G401.6 (cell line): ENCODE results near the gene ITSN1.

ENCODE experiments used
- FAIRE-seq: peaks from 2 replicates; lab custom pipeline; 2012; peaks lifted over from hg19 to GRCh38; lab: Jason Lieb, UNC

Gene ITSN1

DNA sequence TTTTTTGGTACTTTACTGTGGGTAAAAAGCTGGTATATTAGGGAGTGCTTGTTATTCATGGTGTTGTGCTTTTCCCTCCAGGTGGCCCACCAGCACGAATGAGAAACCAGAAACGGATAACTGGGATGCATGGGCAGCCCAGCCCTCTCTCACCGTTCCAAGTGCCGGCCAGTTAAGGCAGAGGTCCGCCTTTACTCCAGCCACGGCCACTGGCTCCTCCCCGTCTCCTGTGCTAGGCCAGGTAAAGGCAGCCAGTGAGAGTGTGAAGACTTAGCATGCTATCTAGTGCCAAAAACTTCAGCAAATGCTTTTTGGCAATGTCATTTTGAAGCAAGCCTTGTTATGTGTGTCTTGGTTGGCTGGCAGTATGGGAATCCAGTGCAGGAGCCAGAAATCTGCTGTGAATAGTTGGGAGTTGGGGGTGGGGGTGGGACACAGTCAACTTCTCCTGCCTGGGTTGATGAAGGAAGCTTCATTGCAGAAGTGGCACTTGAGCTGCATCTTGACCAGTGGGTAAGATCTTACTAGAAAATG is 171.6 kb downstream of the ITSN1 start:
- no peak for FAIRE-seq

GRCh38 chr21:33815143-33815707 is 172.9 kb downstream of the ITSN1 start:
- no peak for FAIRE-seq

DNA sequence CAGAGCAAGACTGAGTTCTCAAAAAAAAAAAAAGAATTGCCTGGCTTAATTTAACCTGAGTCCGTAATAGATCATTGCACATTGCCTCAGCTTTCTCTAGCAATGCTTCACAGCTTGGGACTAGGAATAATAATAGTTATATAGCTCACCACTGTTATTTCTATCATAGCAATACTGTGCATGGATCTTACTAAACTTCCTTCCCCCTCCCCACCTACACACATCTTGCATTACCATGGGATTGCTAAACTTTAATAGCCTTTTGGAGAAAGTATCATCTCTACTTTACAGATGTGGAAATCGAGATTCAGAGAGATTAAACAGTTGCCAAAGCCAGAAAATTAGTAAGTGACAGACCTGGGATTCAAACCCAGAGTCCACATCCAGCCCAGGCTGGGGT is 173.9 kb downstream of the ITSN1 start:
- no peak for FAIRE-seq

GRCh38 chr21:33817138-33817537 is 174.8 kb downstream of the ITSN1 start:
- no peak for FAIRE-seq

DNA sequence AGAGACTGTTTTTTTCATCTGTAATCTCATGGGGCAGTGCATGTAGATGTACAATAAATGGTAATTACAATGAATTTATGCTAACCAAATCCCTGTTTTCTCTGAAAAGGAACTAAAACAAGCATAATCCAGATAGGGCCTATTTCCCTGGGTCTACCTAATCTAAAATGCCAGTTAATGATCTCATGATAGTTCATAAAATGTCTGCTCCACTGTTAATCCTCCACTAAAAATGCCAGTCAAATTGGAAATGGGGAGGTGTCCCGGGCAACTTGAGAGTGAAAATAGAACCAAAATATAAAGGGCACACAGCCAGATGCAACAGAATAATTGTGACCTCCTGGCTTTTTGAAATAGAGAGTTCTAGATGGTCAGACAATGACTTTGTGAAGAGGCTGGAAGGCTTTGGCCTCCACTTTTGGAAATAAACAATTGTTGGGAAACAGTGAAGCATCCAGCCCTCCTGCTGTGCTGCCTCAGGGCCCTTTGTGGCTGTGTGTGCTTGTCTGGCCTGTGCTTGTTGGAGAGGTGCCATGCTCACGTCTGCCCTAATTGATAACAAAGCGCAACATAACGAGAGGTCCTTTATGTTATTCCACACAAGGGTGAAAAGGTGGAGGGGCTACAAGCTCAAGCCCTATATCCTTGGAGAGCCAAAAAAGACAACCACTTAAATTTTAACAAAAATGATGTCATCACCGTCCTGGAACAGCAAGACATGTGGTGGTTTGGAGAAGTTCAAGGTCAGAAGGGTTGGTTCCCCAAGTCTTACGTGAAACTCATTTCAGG is 175.6 kb downstream of the ITSN1 start:
- FAIRE-seq: no peak

DNA sequence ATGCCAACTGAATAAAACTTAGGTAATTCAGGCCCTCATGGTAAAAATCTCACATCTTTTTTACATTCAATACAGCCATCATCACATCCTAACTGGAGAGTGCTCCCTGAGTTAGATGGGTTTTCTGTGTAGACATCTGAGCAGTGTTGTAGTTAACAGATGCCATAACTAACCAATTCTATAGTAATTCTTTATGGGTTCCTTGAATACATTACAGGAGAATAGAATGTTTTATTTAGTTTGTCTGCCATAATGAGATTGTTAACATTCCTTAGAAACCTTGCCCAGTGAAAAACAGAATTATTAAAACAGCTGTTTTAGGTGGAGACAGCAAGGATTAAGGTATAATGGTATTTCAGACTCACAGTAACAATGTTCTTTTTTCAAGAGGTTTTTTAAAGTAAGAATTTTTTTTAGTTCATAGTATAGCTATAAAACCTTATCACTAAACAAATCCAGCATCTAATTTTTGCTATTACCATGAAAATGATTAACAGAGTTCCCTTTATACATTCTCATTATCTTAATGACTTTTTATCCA is 178.0 kb downstream of the ITSN1 start:
- FAIRE-seq: no peak

DNA sequence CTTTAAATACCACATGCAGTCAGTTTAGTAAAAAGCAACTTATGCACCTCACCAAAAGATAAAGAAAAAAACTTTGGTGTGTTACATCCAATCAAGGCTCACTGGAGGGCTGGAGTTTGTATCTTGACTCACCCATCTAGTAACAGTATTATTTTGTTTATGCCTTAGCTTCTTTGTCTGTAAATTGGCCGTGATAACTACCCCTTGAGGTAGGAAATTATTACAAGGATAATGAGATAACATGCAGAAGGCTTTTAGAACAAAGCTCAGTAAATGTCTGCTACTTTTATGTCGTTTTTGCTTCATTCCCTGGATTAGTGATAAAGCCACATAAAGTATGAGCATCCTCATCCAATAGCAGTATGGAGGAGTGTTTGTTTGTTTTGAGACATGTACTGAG is 178.5 kb downstream of the ITSN1 start:
- FAIRE-seq: no peak

DNA sequence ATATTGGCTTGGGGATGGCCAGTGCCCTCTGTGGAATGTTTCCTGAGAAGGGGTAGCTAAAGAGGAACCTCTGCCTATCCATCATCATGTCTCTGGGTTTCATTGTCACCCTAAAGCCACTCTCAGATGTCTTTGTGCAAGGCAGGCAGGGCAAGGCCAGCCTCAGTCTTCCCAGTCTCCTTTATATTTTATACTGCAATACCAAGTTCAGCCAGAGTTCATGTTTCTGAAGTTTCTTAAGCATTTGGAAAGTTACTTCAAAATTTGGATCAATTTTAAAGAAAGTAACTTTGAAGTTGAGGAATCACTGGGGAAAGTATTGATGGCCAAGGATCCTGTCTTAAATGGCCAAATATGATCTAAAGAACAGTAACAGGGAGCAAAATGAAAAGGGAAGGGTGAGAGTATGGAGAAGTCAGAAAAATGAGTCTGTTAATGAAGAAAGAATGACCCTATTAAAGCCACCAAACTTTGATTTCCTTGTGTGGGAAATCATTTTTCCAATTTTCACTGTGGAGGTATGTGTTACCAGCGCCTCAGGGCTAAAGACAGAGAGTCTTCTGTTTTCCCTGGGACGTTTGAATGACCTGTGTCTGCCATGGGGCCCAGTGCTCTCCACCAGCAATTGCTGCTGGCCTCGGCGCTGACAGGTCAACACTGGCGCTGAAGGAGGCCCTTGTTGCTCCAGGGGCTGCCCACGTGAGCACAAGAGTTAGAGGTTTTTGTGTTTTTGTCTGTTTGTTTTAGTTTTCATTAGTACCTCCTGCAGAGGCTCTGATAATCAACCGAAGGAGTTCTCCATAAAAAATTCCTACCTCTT is 179.4 kb downstream of the ITSN1 start:
- FAIRE-seq: no peak

DNA sequence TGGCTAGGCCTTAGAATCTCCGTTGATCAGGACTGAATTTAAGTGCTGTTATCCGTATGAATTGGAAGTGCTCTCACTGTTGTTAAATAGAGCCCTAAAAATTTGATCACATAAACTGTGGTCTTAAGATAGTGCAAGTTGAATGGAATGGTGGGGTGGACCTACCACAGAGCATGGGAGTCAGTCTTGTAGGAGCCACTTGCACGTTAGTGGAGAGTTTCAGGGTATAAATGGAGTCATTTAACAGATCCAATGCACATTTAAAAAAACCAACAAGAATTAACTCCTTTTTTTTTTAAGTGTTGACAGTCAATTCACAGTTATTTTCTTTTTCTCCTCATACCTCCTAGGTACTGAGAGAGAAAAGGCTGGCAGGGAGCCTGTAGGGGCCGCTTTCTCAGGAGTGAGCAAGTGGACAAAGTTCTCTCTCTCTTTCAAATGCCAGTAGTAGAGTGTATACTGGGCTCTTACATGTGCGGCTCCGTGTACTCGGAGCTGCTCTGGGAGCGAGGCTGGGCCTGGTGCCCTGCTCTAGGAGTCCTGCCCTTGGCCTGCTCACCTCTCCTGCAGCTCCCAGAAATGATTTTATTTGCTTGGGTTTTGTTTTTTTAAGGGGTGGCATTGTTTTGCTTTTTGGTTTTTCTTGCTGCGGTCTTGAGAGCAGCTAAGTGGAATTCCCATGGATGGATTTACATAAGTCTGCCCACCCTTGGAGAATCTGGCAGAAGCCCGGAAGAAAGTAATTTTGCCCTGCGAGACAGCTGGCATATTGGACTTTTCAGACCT is 182.0 kb downstream of the ITSN1 start:
- FAIRE-seq: no peak

GRCh38 chr21:33825419-33825818 is 183.1 kb downstream of the ITSN1 start:
- FAIRE-seq: no peak

DNA sequence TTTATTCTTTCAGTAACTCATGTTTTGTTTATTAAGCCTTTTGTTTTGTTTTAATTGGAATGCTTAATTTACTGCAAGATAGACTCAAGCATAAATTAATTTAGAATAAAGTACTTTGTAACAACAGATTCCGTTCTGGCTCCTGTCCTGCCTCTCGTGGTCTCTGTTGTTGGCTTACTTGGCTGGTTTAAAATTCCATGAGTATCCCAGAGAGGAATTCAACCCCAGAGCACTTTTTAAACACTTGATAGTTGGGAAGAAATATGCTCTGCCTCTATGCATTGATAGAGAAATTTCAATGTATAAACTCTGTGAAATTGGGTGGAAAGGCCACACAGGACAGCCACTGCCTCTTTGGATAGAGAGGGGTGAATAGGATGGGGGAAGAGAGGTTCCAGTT is 183.6 kb downstream of the ITSN1 start:
- FAIRE-seq: no peak

GRCh38 chr21:33828083-33828482 is 185.8 kb downstream of the ITSN1 start:
- FAIRE-seq: no peak

- FAIRE-seq: no peak
Measured at GRCh38 chr21:33828577-33828976, 186.3 kb downstream of the ITSN1 start.

GRCh38 chr21:33829844-33830243 is 187.5 kb downstream of the ITSN1 start:
- no peak for FAIRE-seq

GRCh38 chr21:33831962-33832659 is 189.8 kb downstream of the ITSN1 start:
- no peak for FAIRE-seq

GRCh38 chr21:33834801-33835500 is 192.7 kb downstream of the ITSN1 start:
- FAIRE-seq: no peak

- FAIRE-seq: no peak
Measured at GRCh38 chr21:33835920-33836319, 193.6 kb downstream of the ITSN1 start.

DNA sequence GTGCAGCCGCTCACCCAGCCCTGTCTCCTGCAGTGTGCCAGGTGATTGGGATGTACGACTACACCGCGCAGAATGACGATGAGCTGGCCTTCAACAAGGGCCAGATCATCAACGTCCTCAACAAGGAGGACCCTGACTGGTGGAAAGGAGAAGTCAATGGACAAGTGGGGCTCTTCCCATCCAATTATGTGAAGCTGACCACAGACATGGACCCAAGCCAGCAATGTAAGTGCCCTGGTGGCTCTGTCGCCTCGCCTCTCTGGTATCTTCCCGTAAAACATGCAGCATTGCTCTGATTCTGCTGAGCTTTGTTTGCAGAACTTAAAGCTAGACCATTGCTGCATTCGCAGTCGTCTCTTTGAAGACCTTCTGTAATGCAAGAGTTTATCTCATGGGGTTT is 194.1 kb downstream of the ITSN1 start:
- no peak for FAIRE-seq

- FAIRE-seq: no peak
Measured at GRCh38 chr21:33839167-33839716, 196.9 kb downstream of the ITSN1 start.

DNA sequence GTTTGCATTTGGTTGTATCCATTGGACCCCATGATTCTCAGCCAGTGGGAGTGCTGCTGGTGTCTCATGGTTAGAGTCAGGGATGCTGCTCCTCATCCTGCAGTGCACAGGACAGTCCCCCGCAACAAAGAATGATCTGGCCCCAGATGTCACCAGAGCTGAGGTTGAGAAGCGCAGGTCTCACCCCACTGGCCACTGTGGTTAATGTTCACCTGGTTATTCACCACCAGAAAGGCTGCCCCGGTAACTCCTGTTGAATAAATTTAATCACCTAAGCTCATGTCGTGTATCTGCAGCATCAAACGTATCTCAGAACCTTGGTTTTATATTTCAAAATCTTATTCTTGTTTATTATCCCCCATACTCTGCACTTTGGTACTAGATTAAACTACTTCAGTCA is 197.5 kb downstream of the ITSN1 start:
- FAIRE-seq: no peak
